HFF-Myc (cell line): ENCODE data around the gene GRIP1.

ENCODE experiments used
- DNase-seq: peaks from one replicate; pipeline ENCODE4 v3.0.0-alpha.2; 2011; ENCODE audit warnings: low read depth; ENCODE audit errors: extremely low read depth
- H3K4me3 ChIP-seq: replicated peaks from 2 replicates; pipeline ENCODE4 v1.5.1; 2011; ENCODE audit warnings: low read depth, mild to moderate bottlenecking, control low read depth, low read length
- TF ChIP-seq, protein P1 (sequence below): IDR thresholded peaks from 2 replicates; pipeline ENCODE4 v1.5.1; 2012; ENCODE audit warnings: mild to moderate bottlenecking, low read depth, low read length, control low read depth; ENCODE audit errors: missing control alignments

Gene GRIP1

DNA sequence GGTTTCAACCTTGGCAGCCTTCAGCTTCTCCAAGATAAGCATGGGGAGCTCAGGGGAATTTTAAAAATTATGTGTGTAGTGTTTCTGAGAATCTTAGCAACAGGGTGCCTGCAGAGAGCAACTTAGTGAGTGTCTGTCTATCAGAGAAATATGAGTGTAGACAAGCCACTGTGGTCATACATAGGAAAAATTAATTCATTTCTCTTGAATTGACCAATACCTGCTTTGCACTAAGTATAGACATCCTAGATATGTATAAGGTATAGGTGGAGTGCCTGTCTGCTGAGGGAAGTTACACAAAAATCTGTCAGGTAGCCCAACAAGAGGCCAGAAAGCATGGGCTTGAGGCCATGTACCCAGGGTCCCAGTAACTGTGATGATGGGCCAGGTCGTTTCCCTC is 355.9 kb downstream of the GRIP1 start:
- H3K4me3 ChIP-seq, result no peak overlapping the region
- TF ChIP-seq, protein P1, sequence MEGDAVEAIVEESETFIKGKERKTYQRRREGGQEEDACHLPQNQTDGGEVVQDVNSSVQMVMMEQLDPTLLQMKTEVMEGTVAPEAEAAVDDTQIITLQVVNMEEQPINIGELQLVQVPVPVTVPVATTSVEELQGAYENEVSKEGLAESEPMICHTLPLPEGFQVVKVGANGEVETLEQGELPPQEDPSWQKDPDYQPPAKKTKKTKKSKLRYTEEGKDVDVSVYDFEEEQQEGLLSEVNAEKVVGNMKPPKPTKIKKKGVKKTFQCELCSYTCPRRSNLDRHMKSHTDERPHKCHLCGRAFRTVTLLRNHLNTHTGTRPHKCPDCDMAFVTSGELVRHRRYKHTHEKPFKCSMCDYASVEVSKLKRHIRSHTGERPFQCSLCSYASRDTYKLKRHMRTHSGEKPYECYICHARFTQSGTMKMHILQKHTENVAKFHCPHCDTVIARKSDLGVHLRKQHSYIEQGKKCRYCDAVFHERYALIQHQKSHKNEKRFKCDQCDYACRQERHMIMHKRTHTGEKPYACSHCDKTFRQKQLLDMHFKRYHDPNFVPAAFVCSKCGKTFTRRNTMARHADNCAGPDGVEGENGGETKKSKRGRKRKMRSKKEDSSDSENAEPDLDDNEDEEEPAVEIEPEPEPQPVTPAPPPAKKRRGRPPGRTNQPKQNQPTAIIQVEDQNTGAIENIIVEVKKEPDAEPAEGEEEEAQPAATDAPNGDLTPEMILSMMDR, result no peak
- DNase-seq, result no peak

DNA sequence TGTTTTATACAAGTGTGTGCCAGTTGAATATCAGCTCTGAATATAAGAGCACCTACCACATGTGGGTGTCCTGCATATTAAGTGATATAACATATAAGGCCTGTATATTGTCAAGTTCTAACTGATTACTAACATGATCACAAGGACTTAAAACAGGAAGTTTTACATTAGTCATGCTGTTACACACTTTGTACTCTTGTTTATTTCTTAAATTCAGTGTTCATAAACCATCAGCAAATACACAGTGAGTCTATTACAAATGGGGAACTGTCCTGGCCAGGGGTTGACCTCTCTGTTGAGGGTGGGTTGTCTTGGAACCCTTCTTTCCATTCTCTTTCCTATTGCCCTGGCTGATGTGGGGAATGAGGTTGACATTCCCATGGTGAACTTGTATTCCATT is 357.4 kb downstream of the GRIP1 start:
- H3K4me3 ChIP-seq, result no peak overlapping the region
- DNase-seq, result no peak
- TF ChIP-seq, protein P1, result no peak

DNA sequence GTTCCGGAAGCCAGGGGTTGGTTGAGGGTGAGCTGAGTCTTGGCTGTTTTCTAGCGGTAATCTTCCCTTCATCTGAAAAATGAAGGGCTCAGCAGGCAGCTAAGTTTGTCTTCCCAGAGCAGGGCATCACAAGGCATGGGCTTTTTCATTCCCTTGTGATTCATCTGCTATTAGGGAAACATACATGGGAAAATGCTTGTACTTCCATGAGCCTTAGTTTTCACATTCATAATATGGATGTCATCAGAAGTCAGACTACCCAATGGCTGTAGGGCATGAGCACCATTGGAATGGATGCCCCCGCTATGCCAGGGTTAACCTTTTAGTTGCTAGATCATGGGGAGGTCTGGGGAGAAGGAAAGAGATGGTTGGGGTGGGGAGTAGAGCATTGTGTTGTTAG is 357.9 kb downstream of the GRIP1 start:
- TF ChIP-seq, protein P1, result no peak
- H3K4me3 ChIP-seq, result no peak overlapping the region
- no peak for DNase-seq

DNA sequence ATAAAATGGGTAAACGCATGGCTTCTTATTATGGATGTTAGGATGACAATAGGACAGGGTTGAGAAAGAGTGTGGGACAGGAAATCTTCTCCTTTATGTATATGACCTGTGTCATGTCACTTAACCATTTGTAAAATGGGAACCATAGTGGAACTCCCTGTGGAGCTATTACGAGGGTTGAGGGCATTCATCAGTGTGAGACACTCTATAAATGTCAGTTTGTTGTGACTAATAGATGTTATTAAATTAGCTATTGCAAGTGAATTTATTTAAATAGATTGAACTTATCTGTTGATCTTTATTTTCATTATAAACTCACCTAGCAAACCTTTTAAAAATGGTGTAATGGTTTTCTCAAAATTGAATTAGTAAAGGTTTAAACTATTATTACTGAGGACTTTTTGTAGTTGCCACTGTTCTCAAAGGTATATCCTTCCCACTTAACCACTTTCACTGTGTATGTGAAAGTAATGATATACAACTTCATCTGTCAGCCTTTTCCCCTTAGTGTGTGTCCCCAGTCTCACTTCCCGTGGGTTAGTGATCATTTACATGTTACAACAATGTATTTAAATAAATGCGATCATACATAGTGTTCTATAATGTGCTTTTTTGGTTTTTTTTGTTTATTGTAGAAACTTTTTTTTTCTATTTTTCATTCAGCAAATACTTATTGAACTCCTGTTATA is 359.5 kb downstream of the GRIP1 start:
- H3K4me3 ChIP-seq, result no peak overlapping the region
- no peak for DNase-seq

DNA sequence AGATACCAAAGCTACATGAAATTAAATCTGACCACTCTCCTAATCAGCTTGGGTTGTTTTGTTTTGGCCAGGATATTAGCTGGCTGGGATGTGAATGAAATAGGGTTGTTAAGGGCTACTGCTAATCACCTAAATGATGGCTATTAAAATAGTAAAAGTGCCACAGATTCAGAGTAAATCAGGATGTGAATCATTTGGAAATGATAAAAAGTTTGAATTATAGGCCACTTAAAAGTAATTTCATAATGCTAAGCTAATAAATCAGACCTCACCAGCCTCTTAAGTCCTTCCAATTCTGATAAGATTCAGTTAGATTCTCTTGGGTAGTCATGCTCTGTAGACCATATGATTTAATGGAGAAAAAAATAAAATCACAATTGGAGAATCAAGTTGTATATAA is 364.6 kb downstream of the GRIP1 start:
- DNase-seq, result no peak
- TF ChIP-seq, protein P1, result no peak
- no peak overlapping the region for H3K4me3 ChIP-seq

More for the DNA sequence above, 359.5 kb downstream of the GRIP1 start:
- TF ChIP-seq, protein P1, result no peak

DNA sequence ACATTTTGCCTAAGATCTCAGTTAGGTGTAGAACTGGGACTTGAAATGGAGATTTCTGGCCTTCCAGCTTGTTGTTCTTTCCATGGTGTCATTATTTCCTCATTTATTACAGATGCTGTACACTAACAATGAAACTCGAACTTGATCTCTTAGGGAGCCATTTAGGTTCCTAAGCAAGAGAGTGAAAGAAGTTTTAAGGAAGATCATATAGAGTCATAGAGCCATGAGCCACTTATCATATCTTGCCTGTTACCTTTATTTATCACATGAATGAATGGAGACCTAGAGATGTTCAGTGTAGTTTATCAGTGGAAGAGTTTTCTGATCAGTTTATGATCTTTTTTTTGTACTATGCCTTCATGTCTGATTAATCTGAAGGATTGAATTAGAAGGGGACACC is 366.7 kb downstream of the GRIP1 start:
- TF ChIP-seq, protein P1, result no peak
- no peak overlapping the region for H3K4me3 ChIP-seq
- DNase-seq, result no peak

DNA sequence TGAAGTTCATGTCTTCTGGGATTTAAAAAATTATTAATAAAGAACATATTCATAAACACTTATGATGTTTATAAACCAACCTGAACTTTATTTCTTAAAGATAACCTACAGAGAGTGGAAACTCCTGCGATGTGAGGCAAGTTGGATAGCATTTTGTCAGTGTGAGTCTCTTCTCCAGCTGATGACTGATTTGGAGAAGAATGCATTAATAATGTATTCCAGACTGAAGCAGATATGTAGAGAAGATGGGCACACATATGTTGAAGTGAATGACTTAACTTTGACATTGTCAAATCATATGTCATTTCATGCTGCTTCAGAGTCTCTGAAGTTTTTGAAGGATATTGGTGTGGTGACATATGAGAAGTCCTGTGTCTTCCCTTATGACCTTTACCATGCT is 369.3 kb downstream of the GRIP1 start:
- no peak overlapping the region for H3K4me3 ChIP-seq
- TF ChIP-seq, protein P1, result no peak
- no peak for DNase-seq
